Tibial nerve (tissue), 4 donors: ENCODE data around the gene TM4SF20. TPM values are rescaled to one million over a fixed set of nuclear protein-coding genes. Genes with fewer than 3 reads are reported as not detected.
A peak's percentile ranks its signal among the peaks of the same experiment; 100 is the strongest.

Experiments
- DNase-seq, 2 donors: peaks; one replicate each; pipeline ENCODE4 v3.0.0-alpha.2; 2019; ENCODE audit warnings: low spot score in 2 of 2
- H3K27ac ChIP-seq, 4 donors: fragments of 200-600 bp; sonication (generic) in 3 of 4; one replicate each; pipeline ENCODE4 v1.5.1; 2017 to 2019; ENCODE audit warnings: mild to moderate bottlenecking in 1 of 4
- H3K27me3 ChIP-seq, 2 donors: fragments of 200-600 bp; sonication (generic) in 1 of 2; one replicate each; pipeline versions ENCODE4 v1.5.1 to v1.6.0; 2017 to 2019
- H3K36me3 ChIP-seq, 3 donors: fragments of 200-600 bp; sonication (generic); one replicate each; pipeline ENCODE4 v1.5.1; 2018 to 2019
- H3K4me1 ChIP-seq, 4 donors: fragments of 200-600 bp; sonication (generic) in 3 of 4; one replicate each; pipeline ENCODE4 v1.5.1; 2017 to 2019
- H3K4me3 ChIP-seq, 4 donors: fragments of 200-600 bp; sonication (generic) in 3 of 4; one replicate each; pipeline ENCODE4 v1.5.1; 2017 to 2019; ENCODE audit warnings: mild to moderate bottlenecking in 1 of 4, moderate library complexity in 1 of 4
- H3K9me3 ChIP-seq, 4 donors: fragments of 200-600 bp; sonication (generic) in 3 of 4; one replicate each; pipeline ENCODE4 v1.5.1; 2017 to 2019
- EP300 ChIP-seq, 2 donors: sonication (generic); formaldehyde crosslinking; IDR thresholded peaks; one replicate each; pipeline ENCODE4 v1.6.1; 2017; ENCODE audit warnings: antibody characterized with exemption in 2 of 2, mild to moderate bottlenecking in 1 of 2
- POLR2A ChIP-seq, 2 donors: fragments of 450-650 bp; IDR thresholded peaks; one replicate each; pipeline ENCODE4 v1.6.1; 2017; ENCODE audit warnings: antibody characterized with exemption in 2 of 2, mild to moderate bottlenecking in 2 of 2, moderate library complexity in 2 of 2
- WGBS, 2 donors: methylation state at CpG; one replicate each; pipeline ENCODE4 v1.1.5; 2018; 5-methylcytosine and 5-hydroxymethylcytosine counted together
- total RNA-seq, 4 donors: library from RNA; depleted of rRNA; stranded (reverse); fragments of >200 nt; gene quantifications; one replicate each; pipeline ENCODE4 v1.1.0, GENCODE V29; 2016
- TF ChIP-seq, protein P1 (sequence below), 5 experiments: fragments of 200-600 bp in 3 of 5; fragments of 450-650 bp in 2 of 5; sonication (generic) in 3 of 5; IDR thresholded peaks; one replicate each; pipeline ENCODE4 v1.5.1; 2016 to 2019; ENCODE audit warnings: antibody characterized with exemption in 5 of 5, mild to moderate bottlenecking in 3 of 5, moderate library complexity in 2 of 5

Gene TM4SF20
- total RNA-seq, 4 donors from 2014 or later = not detected

DNA sequence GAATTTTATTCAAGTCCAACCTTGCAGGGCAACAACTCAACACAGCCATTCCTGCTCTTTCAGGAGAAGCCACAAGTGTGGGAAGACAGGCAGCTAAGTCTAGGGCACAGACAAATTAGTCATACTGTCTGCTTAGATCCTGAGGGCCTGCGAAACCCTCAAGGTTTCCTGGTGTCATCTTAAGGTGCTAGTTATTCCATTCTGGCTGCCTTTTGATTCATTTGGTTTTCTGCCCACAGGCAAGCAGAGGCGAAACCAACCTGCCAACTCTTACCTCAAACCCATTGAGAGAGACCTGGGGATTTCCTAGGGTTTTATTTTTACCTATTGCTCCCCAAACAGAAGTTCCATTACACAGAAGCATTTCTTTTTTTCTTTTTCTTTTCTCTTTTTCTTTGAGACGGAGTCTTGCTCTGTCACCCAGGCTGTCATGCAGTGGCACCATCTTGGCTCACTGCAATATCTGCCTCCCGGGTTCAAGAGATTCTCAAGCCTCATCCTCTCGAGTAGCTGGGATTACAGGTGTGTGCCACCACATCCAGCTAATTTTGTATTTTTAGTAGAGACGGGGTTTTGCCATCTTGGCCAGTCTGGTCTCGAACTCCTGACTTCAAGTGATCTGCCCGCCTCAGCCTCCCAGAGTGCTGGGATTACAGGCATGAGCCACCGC lies 32.3 kb upstream of the TM4SF20 start:
- Histone ChIP-seq H3K27ac (no peak overlapping the region), H3K4me3 (no peak overlapping the region), H3K4me1 (peaks cover 0 to 29% (median 16%) of the 10 kb centered on the region in 4 donors), H3K27me3 (no peaks in the 10 kb centered on the region), H3K9me3 (no peaks in the 10 kb centered on the region), H3K36me3 (no peaks in the 10 kb centered on the region)
- no peak for DNase-seq
- 95 to 96% methylated on average over 9 of the region's 9 CpGs for WGBS, 2 donors
- no peak for TF ChIP-seq EP300 (IDR thresholded peaks at IDR 0.05)
- TF ChIP-seq POLR2A (IDR thresholded peaks at IDR 0.05) = no peak

GRCh38 chr2:227410191-227410590 lies 31.1 kb upstream of the TM4SF20 start:
- no peak for DNase-seq
- WGBS, 2 donors = 78 to 82% methylated on average over 3 of the region's 3 CpGs
- no peak overlapping the region for H3K4me3 ChIP-seq
- peaks cover 0 to 25% (median 14%) of the 10 kb centered on the region in 4 donors for H3K4me1 ChIP-seq
- no peaks in the 10 kb centered on the region for H3K9me3 ChIP-seq
- no peaks in the 10 kb centered on the region for H3K36me3 ChIP-seq
- TF ChIP-seq, protein P1, sequence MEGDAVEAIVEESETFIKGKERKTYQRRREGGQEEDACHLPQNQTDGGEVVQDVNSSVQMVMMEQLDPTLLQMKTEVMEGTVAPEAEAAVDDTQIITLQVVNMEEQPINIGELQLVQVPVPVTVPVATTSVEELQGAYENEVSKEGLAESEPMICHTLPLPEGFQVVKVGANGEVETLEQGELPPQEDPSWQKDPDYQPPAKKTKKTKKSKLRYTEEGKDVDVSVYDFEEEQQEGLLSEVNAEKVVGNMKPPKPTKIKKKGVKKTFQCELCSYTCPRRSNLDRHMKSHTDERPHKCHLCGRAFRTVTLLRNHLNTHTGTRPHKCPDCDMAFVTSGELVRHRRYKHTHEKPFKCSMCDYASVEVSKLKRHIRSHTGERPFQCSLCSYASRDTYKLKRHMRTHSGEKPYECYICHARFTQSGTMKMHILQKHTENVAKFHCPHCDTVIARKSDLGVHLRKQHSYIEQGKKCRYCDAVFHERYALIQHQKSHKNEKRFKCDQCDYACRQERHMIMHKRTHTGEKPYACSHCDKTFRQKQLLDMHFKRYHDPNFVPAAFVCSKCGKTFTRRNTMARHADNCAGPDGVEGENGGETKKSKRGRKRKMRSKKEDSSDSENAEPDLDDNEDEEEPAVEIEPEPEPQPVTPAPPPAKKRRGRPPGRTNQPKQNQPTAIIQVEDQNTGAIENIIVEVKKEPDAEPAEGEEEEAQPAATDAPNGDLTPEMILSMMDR (IDR thresholded peaks at IDR 0.05) = no peak
- TF ChIP-seq EP300 (IDR thresholded peaks at IDR 0.05) (no peak), POLR2A (IDR thresholded peaks at IDR 0.05) (no peak)
- H3K27me3 ChIP-seq = no peaks in the 10 kb centered on the region
- no peak overlapping the region for H3K27ac ChIP-seq

DNA sequence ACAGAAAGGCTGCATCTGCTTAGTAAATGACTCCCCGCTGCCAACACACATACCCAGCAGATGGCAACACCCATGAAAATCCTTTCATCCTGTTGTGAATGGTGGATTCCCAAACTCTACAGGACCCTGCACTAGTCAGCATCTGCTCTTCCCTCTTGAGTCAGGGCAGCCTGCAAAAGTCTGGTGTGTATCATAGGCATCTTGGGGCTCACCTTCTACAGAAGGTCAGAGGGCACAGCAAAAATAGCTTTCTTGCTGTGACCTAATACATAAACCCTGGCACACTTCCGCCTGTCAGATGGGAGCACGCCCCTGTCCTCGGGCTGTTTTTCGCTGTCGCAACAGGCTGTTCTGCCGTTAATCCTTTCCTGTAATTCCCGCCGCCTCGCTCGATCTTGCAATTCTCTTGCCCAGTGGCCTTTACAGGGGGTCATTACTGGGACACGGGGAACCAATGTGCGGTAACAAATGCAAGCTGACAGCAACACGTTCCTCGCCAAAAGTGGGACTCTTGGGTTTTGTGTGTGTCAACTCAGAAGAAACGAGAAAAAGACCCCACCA lies 28.6 kb upstream of the TM4SF20 start:
- H3K4me3 ChIP-seq = no peak overlapping the region
- H3K27me3 ChIP-seq = no peaks in the 10 kb centered on the region
- 49 to 55% methylated on average over 16 of the region's 16 CpGs for WGBS, 2 donors
- H3K9me3 ChIP-seq = no peaks in the 10 kb centered on the region
- peaks cover 0 to 20% (median 12%) of the 10 kb centered on the region in 4 donors for H3K4me1 ChIP-seq
- no peak overlapping the region for H3K27ac ChIP-seq
- TF ChIP-seq EP300 (IDR thresholded peaks at IDR 0.05) = peak in 1 of 2 donors; percentile 76
- no peak for TF ChIP-seq POLR2A (IDR thresholded peaks at IDR 0.05)
- DNase-seq = peak; percentile 22 to 40
- no peaks in the 10 kb centered on the region for H3K36me3 ChIP-seq

- WGBS, 2 donors = 1% methylated on average over 7 of the region's 7 CpGs
- Histone ChIP-seq H3K27me3 (no peaks in the 10 kb centered on the region), H3K4me1 (peaks cover 0 to 20% (median 12%) of the 10 kb centered on the region in 4 donors), H3K36me3 (no peaks in the 10 kb centered on the region), H3K4me3 (no peak overlapping the region), H3K27ac (peak overlapping the region in 3 of 4 donors; percentile 30 to 76 (median 74)), H3K9me3 (no peaks in the 10 kb centered on the region)
- peak in 1 of 2 donors; percentile 50 for DNase-seq
- TF ChIP-seq POLR2A (IDR thresholded peaks at IDR 0.05) = no peak
- TF ChIP-seq EP300 (IDR thresholded peaks at IDR 0.05) = peak in 1 of 2 donors; percentile 70
- TF ChIP-seq, protein P1 (IDR thresholded peaks at IDR 0.05) = peak; percentile 42 to 67 (median 45)
Observed at GRCh38 chr2:227406177-227407031, 27.3 kb upstream of the TM4SF20 start.

DNA sequence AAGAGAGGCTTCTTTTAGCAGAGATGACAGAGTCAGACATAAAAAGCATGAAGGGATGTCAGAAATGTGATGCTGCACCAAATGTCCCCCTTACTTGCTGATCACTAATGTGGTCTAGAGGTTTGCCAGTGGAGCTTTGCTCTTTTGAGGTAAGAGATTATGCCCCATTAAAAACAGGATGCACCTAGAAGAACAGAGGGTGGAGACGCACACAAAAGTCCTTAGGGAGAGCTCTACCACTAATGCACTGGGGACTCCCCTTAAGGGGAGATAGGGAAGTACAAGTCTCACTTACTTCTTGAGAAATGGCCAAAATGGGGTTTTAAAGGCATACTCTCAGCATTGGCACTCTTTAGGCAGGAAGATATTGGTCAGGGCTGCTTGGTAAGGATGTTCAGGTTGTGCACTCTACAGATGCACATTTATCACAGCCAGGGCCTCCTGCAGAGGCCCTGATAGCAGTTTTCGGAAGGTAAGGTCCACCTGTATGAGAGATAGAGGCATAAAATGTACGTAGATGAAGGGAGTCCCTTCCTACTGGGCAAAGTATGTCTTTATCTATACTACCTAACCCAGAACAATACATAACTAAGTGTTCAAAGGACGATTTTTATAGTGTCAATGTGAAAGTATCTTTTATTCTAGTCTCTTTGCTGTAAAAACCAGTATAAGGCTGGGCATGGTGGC lies 25.6 kb upstream of the TM4SF20 start:
- H3K4me1 ChIP-seq = peaks cover 0 to 20% (median 12%) of the 10 kb centered on the region in 4 donors
- no peak for TF ChIP-seq POLR2A (IDR thresholded peaks at IDR 0.05)
- TF ChIP-seq, protein P1 (IDR thresholded peaks at IDR 0.05) = peak in 1 of 5 experiments; percentile 21
- no peak overlapping the region for H3K4me3 ChIP-seq
- 84 to 85% methylated on average over 4 of the region's 4 CpGs for WGBS, 2 donors
- no peak for DNase-seq
- no peaks in the 10 kb centered on the region for H3K36me3 ChIP-seq
- no peak overlapping the region for H3K27ac ChIP-seq
- no peaks in the 10 kb centered on the region for H3K9me3 ChIP-seq
- no peaks in the 10 kb centered on the region for H3K27me3 ChIP-seq
